ENCODE measurements around the gene ANXA4. TPM values are rescaled to one million over a fixed set of nuclear protein-coding genes. Genes with fewer than 3 reads are reported as not detected.

Gene ANXA4
- total and polyA plus RNA-seq, 4 donors = 17.6 to 135 (median 59.4) TPM

DNA sequence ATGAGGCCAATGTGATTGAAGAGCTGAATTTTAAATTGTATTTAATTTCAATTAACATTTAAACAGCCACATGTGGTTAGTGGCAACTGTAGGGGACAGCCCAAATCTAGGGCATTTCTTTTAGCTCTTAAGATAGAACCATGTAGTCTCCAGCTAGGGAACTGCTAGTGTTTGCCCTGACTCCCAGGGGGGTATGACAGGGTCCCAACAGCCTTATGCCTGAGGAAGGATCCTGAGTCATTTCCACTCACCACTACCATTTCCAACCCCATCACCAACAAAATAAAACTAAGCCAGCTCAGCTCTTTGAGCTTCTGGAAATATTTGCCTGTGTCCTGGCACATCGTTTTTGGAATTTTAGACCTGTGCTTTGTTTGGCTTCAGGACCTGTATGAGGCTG lies 73.8 kb downstream of the ANXA4 start:
- Histone ChIP-seq H3K4me3 (ENCODE audit: low read depth in 1 of 3, low read length in 3 of 3) (no peak overlapping the region), H3K9ac (ENCODE audit: low read depth in 1 of 2, low read length in 2 of 2) (no peak overlapping the region), H3K27ac (ENCODE audit: low read depth in 1 of 2, low read length in 2 of 2) (peak overlapping the region in 1 of 2 donors; percentile 15), H3K9me3 (ENCODE audit: control insufficient read depth in 4 of 4, low read length in 3 of 4) (no peaks in the 10 kb centered on the region), H3K36me3 (ENCODE audit: control insufficient read depth in 4 of 4, insufficient read depth in 3 of 4, low read depth in 1 of 4, low read length in 3 of 4) (peaks cover 2 to 37% (median 29%) of the 10 kb centered on the region in 4 donors), H3K4me1 (ENCODE audit: control insufficient read depth in 4 of 4, insufficient read depth in 4 of 4, low read length in 3 of 4) (peaks cover 0 to 14% (median 7%) of the 10 kb centered on the region in 4 donors), H3K27me3 (ENCODE audit: control insufficient read depth in 4 of 4, insufficient read depth in 4 of 4, low read length in 3 of 4) (no peaks in the 10 kb centered on the region)
- 38% methylated on average over 1 of the region's 1 CpG for WGBS
- DNase-seq (ENCODE audit: low spot score) = no peak
- no peak for TF ChIP-seq RXRA (IDR thresholded peaks at IDR 0.05)
- no peak for TF ChIP-seq FOXA1 (IDR thresholded peaks at IDR 0.05)
- TF ChIP-seq, protein P1, sequence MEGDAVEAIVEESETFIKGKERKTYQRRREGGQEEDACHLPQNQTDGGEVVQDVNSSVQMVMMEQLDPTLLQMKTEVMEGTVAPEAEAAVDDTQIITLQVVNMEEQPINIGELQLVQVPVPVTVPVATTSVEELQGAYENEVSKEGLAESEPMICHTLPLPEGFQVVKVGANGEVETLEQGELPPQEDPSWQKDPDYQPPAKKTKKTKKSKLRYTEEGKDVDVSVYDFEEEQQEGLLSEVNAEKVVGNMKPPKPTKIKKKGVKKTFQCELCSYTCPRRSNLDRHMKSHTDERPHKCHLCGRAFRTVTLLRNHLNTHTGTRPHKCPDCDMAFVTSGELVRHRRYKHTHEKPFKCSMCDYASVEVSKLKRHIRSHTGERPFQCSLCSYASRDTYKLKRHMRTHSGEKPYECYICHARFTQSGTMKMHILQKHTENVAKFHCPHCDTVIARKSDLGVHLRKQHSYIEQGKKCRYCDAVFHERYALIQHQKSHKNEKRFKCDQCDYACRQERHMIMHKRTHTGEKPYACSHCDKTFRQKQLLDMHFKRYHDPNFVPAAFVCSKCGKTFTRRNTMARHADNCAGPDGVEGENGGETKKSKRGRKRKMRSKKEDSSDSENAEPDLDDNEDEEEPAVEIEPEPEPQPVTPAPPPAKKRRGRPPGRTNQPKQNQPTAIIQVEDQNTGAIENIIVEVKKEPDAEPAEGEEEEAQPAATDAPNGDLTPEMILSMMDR (IDR thresholded peaks at IDR 0.05; ENCODE audit: low read depth, low read length, missing input control) = no peak
- TF ChIP-seq EGR1 (IDR thresholded peaks at IDR 0.05; ENCODE audit: low read depth in 2 of 2) = no peak
- no peak for TF ChIP-seq RAD21 (IDR thresholded peaks at IDR 0.05)
- no peak for TF ChIP-seq TAF1 (conservative IDR thresholded peaks at IDR 0.05)
- TF ChIP-seq, protein P2, sequence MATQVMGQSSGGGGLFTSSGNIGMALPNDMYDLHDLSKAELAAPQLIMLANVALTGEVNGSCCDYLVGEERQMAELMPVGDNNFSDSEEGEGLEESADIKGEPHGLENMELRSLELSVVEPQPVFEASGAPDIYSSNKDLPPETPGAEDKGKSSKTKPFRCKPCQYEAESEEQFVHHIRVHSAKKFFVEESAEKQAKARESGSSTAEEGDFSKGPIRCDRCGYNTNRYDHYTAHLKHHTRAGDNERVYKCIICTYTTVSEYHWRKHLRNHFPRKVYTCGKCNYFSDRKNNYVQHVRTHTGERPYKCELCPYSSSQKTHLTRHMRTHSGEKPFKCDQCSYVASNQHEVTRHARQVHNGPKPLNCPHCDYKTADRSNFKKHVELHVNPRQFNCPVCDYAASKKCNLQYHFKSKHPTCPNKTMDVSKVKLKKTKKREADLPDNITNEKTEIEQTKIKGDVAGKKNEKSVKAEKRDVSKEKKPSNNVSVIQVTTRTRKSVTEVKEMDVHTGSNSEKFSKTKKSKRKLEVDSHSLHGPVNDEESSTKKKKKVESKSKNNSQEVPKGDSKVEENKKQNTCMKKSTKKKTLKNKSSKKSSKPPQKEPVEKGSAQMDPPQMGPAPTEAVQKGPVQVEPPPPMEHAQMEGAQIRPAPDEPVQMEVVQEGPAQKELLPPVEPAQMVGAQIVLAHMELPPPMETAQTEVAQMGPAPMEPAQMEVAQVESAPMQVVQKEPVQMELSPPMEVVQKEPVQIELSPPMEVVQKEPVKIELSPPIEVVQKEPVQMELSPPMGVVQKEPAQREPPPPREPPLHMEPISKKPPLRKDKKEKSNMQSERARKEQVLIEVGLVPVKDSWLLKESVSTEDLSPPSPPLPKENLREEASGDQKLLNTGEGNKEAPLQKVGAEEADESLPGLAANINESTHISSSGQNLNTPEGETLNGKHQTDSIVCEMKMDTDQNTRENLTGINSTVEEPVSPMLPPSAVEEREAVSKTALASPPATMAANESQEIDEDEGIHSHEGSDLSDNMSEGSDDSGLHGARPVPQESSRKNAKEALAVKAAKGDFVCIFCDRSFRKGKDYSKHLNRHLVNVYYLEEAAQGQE (IDR thresholded peaks at IDR 0.05) = no peak
- TF ChIP-seq, protein P3, sequence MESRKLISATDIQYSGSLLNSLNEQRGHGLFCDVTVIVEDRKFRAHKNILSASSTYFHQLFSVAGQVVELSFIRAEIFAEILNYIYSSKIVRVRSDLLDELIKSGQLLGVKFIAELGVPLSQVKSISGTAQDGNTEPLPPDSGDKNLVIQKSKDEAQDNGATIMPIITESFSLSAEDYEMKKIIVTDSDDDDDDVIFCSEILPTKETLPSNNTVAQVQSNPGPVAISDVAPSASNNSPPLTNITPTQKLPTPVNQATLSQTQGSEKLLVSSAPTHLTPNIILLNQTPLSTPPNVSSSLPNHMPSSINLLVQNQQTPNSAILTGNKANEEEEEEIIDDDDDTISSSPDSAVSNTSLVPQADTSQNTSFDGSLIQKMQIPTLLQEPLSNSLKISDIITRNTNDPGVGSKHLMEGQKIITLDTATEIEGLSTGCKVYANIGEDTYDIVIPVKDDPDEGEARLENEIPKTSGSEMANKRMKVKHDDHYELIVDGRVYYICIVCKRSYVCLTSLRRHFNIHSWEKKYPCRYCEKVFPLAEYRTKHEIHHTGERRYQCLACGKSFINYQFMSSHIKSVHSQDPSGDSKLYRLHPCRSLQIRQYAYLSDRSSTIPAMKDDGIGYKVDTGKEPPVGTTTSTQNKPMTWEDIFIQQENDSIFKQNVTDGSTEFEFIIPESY (IDR thresholded peaks at IDR 0.05) = no peak
- TF ChIP-seq SP1 (IDR thresholded peaks at IDR 0.05) = no peak
- no peak for TF ChIP-seq JUND (IDR thresholded peaks at IDR 0.05)
- TF ChIP-seq YY1 (IDR thresholded peaks at IDR 0.05) = no peak

DNA sequence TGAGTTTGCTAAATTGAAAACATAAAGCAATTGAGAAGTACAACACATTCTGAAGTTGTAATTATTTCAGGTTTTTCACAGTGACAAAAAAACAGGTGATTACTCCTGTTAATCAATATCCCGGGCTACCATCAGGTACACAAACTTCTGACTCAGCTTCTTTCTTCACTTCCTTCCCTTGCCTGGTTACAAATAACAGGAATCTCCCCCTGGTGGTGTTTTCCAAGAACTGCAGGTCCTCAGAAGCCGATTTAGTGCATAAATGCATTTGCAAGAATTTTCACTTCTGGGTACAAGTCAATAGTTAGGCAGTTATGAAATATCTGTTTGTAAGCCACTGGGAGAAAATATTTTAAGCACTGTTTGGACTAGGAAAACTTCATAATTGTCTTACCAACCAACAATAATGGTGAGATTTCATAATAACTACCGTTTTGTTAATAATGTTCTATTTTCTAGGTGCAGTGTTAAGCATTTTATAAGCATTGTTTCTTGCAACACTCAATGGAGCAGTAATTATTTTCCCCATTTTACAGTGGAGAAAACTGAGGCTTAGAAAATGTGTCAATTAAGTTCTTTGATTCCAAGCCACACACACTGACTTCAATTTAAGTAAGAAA lies 75.1 kb downstream of the ANXA4 start:
- Histone ChIP-seq H3K27ac (ENCODE audit: low read depth in 1 of 2, low read length in 2 of 2) (peak overlapping the region; percentile 15 to 49), H3K36me3 (ENCODE audit: control insufficient read depth in 4 of 4, insufficient read depth in 3 of 4, low read depth in 1 of 4, low read length in 3 of 4) (peaks cover 6 to 38% (median 29%) of the 10 kb centered on the region in 4 donors), H3K4me3 (ENCODE audit: low read depth in 1 of 3, low read length in 3 of 3) (no peak overlapping the region)
- peak; percentile 52 for TF ChIP-seq FOXA1 (IDR thresholded peaks at IDR 0.05)
- TF ChIP-seq, protein P4, sequence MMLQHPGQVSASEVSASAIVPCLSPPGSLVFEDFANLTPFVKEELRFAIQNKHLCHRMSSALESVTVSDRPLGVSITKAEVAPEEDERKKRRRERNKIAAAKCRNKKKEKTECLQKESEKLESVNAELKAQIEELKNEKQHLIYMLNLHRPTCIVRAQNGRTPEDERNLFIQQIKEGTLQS (IDR thresholded peaks at IDR 0.05) = peak; percentile 63
- TF ChIP-seq, protein P3 (IDR thresholded peaks at IDR 0.05) = no peak
- TF ChIP-seq GABPA (IDR thresholded peaks at IDR 0.05 in 1 of 2, conservative IDR thresholded peaks at IDR 0.05 in 1 of 2) = peak; percentile 17 to 64
- TF ChIP-seq EGR1 (IDR thresholded peaks at IDR 0.05; ENCODE audit: low read depth in 2 of 2) = peak in 1 of 2 donors; percentile 31
- TF ChIP-seq HNF4A (conservative IDR thresholded peaks at IDR 0.05) = peak; percentile 43 to 52
- TF ChIP-seq FOXA2 (IDR thresholded peaks at IDR 0.05) = peak; percentile 35
- TF ChIP-seq, protein P5, sequence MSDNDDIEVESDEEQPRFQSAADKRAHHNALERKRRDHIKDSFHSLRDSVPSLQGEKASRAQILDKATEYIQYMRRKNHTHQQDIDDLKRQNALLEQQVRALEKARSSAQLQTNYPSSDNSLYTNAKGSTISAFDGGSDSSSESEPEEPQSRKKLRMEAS (IDR thresholded peaks at IDR 0.05) = peak; percentile 35
- peak; percentile 52 to 66 for TF ChIP-seq RXRA (IDR thresholded peaks at IDR 0.05)
- no peak for TF ChIP-seq TAF1 (conservative IDR thresholded peaks at IDR 0.05)
- peak; percentile 69 for TF ChIP-seq YY1 (IDR thresholded peaks at IDR 0.05)
- TF ChIP-seq JUND (IDR thresholded peaks at IDR 0.05) = peak; percentile 75 to 91
- TF ChIP-seq SP1 (IDR thresholded peaks at IDR 0.05) = peak; percentile 21
- TF ChIP-seq, protein P2 (IDR thresholded peaks at IDR 0.05) = no peak

More for the DNA sequence above, 75.1 kb downstream of the ANXA4 start:
- no peaks in the 10 kb centered on the region for H3K9me3 ChIP-seq (ENCODE audit: control insufficient read depth in 4 of 4, low read length in 3 of 4)
- peaks cover 0 to 14% (median 7%) of the 10 kb centered on the region in 4 donors for H3K4me1 ChIP-seq (ENCODE audit: control insufficient read depth in 4 of 4, insufficient read depth in 4 of 4, low read length in 3 of 4)
- WGBS = 11% methylated on average over 3 of the region's 3 CpGs
- no peaks in the 10 kb centered on the region for H3K27me3 ChIP-seq (ENCODE audit: control insufficient read depth in 4 of 4, insufficient read depth in 4 of 4, low read length in 3 of 4)
- peak; percentile 65 for DNase-seq (ENCODE audit: low spot score)
- H3K9ac ChIP-seq (ENCODE audit: low read depth in 1 of 2, low read length in 2 of 2) = no peak overlapping the region

Data from liver (tissue), 9 donors.